KMS-11 (cell line): Measurements from ENCODE around the gene EEFSEC.

ENCODE experiments used
- H2AFZ ChIP-seq: fragments of 200-600 bp; sonication (generic); 2 replicates; pipeline ENCODE4 v1.6.1; 2016; ENCODE audit warnings: antibody characterized with exemption, mixed run types, low read depth
- H3K27ac ChIP-seq: fragments of 200-600 bp; sonication (generic); 2 replicates; pipeline ENCODE4 v1.6.1; 2016; ENCODE audit warnings: mild to moderate bottlenecking, mixed run types
- H3K27me3 ChIP-seq: fragments of 200-600 bp; sonication (generic); 2 replicates; pipeline ENCODE4 v1.6.1; 2017; ENCODE audit warnings: mild to moderate bottlenecking, low read depth, mixed run types, moderate library complexity; ENCODE audit not compliant: insufficient read depth
- H3K36me3 ChIP-seq: fragments of 200-600 bp; sonication (generic); 2 replicates; pipeline ENCODE4 v1.6.1; 2017; ENCODE audit warnings: mild to moderate bottlenecking, mixed run types; ENCODE audit not compliant: insufficient read depth
- H3K4me1 ChIP-seq: fragments of 200-600 bp; sonication (generic); 2 replicates; pipeline ENCODE4 v1.6.1; 2016; ENCODE audit warnings: mild to moderate bottlenecking, low read depth, mixed run types; ENCODE audit not compliant: poor library complexity, severe bottlenecking
- H3K4me2 ChIP-seq: fragments of 200-600 bp; sonication (generic); 2 replicates; pipeline ENCODE4 v1.7.0; 2016; ENCODE audit warnings: mild to moderate bottlenecking, mixed run types
- H3K4me3 ChIP-seq: fragments of 200-600 bp; sonication (generic); IDR thresholded peaks from 2 replicates; pipeline ENCODE4 v1.6.1; 2017; ENCODE audit warnings: low read depth, low read length, mixed read lengths; ENCODE audit not compliant: insufficient read depth
- H3K79me2 ChIP-seq: fragments of 200-600 bp; sonication (generic); 2 replicates; pipeline ENCODE4 v1.6.1; 2016; ENCODE audit warnings: low read depth, mixed run types; ENCODE audit not compliant: insufficient read depth
- H3K9ac ChIP-seq: fragments of 200-600 bp; sonication (generic); 2 replicates; pipeline ENCODE4 v1.6.1; 2016; ENCODE audit warnings: mild to moderate bottlenecking, mixed run types
- H4K20me1 ChIP-seq: fragments of 200-600 bp; sonication (generic); 2 replicates; pipeline ENCODE4 v1.6.1; 2016; ENCODE audit warnings: mild to moderate bottlenecking, mixed run types; ENCODE audit not compliant: insufficient read depth
- TF ChIP-seq, protein P1 (sequence below): fragments of 200-600 bp; sonication (generic); conservative IDR thresholded peaks from 2 replicates; pipeline ENCODE4 v1.6.1; 2017; ENCODE audit warnings: low read depth, mild to moderate bottlenecking, antibody characterized with exemption, low read length, moderate library complexity, mixed read lengths

EEFSEC gene

DNA sequence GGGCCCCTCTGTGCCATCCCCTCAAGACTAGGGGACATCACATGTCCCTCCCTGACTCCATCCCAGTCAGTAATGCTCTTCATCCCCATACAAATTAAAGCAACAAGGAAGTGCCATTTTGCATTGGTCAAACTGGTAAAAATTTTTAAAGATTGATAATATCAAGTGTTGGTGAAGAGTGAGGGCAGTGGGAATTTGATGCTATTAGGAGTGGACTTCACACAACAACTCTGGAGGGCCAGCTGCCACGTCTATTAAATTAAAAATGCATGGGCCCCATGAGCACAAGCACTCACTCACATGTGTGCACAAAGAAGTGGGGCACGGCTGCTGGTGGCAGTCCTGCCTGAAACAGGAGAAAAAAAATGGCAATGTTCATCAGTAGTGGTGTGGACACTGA is 265.6 kb downstream of the EEFSEC start:
- Histone ChIP-seq H4K20me1 (no peaks in the 10 kb centered on the region), H3K79me2 (no peaks in the 10 kb centered on the region), H3K36me3 (no peaks in the 10 kb centered on the region), H3K9ac (no peak overlapping the region), H3K27ac (no peak overlapping the region), H3K4me2 (no peak overlapping the region), H2AFZ (no peak overlapping the region), H3K27me3 (no peaks in the 10 kb centered on the region), H3K4me3 (no peak overlapping the region), H3K4me1 (no peaks in the 10 kb centered on the region)
- TF ChIP-seq, protein P1, sequence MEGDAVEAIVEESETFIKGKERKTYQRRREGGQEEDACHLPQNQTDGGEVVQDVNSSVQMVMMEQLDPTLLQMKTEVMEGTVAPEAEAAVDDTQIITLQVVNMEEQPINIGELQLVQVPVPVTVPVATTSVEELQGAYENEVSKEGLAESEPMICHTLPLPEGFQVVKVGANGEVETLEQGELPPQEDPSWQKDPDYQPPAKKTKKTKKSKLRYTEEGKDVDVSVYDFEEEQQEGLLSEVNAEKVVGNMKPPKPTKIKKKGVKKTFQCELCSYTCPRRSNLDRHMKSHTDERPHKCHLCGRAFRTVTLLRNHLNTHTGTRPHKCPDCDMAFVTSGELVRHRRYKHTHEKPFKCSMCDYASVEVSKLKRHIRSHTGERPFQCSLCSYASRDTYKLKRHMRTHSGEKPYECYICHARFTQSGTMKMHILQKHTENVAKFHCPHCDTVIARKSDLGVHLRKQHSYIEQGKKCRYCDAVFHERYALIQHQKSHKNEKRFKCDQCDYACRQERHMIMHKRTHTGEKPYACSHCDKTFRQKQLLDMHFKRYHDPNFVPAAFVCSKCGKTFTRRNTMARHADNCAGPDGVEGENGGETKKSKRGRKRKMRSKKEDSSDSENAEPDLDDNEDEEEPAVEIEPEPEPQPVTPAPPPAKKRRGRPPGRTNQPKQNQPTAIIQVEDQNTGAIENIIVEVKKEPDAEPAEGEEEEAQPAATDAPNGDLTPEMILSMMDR = no peak

GRCh38 chr3:128419311-128419710 is 266.0 kb downstream of the EEFSEC start:
- Histone ChIP-seq H3K9ac (no peak overlapping the region), H2AFZ (no peak overlapping the region), H3K4me1 (no peaks in the 10 kb centered on the region), H3K4me2 (no peak overlapping the region), H3K27ac (no peak overlapping the region), H3K79me2 (no peaks in the 10 kb centered on the region), H4K20me1 (no peaks in the 10 kb centered on the region), H3K4me3 (no peak overlapping the region), H3K36me3 (no peaks in the 10 kb centered on the region), H3K27me3 (no peaks in the 10 kb centered on the region)
- TF ChIP-seq, protein P1 = no peak

GRCh38 chr3:128420289-128420688 is 267.0 kb downstream of the EEFSEC start:
- Histone ChIP-seq H3K4me2 (no peak overlapping the region), H2AFZ (no peak overlapping the region), H3K79me2 (no peaks in the 10 kb centered on the region), H4K20me1 (no peaks in the 10 kb centered on the region), H3K27ac (no peak overlapping the region), H3K4me1 (no peaks in the 10 kb centered on the region), H3K4me3 (no peak overlapping the region), H3K36me3 (no peaks in the 10 kb centered on the region), H3K9ac (no peak overlapping the region), H3K27me3 (no peaks in the 10 kb centered on the region)
- TF ChIP-seq, protein P1 = no peak

GRCh38 chr3:128420720-128421438 is 267.6 kb downstream of the EEFSEC start:
- Histone ChIP-seq H3K27me3 (no peaks in the 10 kb centered on the region), H3K79me2 (no peaks in the 10 kb centered on the region), H2AFZ (no peak overlapping the region), H3K4me2 (no peak overlapping the region), H3K4me1 (no peaks in the 10 kb centered on the region), H3K36me3 (no peaks in the 10 kb centered on the region), H3K27ac (no peak overlapping the region), H3K9ac (no peak overlapping the region), H4K20me1 (no peaks in the 10 kb centered on the region), H3K4me3 (no peak overlapping the region)
- TF ChIP-seq, protein P1 = no peak
